NCI-H1436 (cell line): ENCODE data around the gene ZNF787.
"Not testable (repeated sequence)": the region's sequence is repeated elsewhere in the genome, so short reads cannot be mapped to it uniquely, and the experiment has no call there.

Experiments used
- DNase-seq: peaks from one replicate; lab custom pipeline; 2025; lab: John Stamatoyannopoulos, UW

Gene ZNF787

DNA sequence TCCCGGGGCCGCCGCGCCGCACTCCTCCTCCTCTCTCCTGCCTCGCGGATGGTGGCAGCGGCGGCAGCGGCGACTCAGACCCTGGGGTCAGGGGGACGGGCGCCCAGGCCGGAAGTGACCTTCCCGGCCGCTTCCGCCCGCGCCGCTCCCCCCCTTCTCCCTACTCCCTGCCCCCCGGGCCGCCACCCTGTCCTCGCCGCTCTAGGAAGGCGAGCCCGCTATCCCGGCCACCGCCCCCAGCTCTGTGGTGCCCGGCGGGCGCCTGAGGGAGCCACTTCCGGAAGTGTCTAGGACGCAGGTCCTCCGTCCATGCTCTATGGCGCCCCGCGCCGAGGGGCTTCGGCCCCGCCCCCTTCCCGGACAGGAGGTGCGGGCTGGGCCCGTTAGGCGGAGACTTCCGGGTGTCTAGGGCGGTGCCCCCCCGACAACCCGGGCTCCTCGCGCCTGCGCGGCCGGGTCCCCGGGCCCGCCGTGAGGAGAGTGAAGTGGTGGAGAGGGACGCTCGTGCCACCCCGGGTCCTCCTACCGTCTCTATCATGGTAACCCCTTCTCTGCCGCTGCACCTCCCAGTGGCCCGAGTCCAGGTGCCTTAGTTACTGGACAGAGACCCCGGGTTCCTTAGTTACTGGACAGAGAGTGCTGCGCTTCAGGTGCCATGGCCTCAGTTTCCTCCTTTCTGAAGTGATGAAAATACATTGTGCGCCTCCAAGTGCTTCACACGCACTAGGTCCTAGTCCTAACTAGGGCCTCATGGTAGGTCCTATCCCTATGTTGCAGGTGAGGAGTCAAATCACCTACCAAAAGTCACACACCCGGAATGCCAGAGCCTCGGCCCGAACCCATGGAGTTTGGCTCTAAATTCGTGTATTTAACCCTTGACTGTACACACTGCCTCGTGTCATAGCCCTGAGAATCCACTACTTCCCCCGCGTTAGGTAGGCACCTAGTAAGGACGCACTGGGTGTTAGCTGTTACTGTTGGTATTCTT lies at the start of gene ZNF787:
Gene ZNF787, minus strand, starts transcription at position 116 of the 988 bp plus-strand sequence. CDS start 18,078 bp downstream, outside the sequence.
- DNase-seq, result peak; percentile 99

DNA sequence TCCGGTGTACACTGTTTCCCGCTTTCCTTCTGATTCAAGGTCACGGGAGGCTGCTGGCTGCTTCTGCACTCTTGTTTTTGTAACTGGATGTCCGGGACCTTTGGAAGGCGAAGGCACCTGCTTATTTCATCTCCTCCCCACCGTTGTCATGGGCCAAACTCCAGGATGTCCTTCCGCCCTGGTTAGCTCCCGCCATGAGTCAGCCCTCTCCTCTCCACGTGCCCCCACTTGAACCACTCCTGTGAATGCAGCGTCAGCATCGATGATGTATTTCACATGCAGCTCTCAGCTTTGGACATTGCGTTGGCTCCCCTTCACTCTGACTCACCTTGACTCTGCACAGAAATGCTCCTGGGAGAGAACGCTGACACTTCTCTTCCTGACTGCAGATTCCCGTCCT lies 49.2 kb upstream of the ZNF787 start:
- peak; percentile 31 for DNase-seq

DNA sequence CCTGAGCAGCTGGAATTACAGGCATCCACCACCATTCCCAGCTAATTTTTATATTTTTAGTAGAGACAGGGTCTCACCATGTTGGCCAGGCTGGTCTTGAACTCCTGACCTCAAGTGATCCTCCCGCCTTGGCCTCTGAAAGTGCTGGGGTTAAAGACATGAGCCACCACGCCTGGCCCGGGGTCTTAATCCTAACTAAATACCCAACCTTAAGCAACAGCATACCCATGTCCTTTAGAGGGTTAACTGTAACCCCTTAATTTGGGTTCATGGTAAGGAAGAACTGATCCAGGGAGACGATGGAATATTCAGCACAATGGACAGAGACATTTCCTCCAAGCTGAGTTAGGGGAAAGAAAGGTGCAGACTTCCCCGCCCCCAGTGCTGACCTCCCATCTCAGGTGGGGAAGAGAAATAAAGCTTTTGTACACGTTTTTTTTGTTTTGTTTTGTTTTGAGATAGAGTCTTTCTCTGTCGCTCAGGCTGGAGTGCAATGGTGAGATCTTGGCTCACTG lies 46.0 kb upstream of the ZNF787 start:
- DNase-seq, result no peak

DNA sequence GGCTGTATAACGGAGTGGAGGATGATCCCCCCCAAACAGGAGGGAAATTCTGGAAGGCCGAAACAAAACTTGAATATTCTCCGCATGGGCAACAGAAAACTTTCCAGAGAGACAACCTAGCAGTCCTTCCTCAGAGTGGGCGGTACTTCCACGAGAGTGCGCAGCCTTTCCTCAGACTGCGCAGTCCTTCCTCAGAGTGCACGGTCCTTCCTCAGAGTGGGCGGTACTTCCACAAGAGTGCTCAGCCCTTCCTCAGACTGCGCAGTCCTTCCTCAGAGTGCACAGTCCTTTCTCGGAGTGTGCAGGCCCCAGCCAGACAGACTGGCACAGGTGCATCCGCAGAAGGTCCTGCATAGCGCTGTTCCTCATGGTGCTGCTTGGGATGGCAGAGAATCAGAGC lies 42.0 kb upstream of the ZNF787 start:
- DNase-seq, result no peak

DNA sequence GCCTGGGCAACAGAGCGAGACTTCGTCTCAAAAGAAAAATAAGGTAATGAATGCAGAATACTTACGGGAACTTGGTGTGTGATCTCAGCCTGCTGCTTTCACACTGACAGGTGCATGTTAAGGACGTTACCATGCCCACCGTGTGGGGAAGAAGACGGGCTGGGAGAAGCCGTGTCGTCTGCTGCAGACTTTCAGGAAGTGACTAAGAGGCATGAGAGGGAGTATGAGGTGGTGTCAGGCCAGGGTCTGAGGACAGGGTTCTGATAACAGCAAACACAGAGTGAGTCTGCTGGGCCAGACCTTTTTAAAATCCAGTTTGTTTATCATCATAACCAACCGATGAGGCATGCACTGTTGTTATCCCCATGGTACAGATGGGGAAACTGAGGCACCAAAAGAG lies 41.2 kb upstream of the ZNF787 start:
- no peak for DNase-seq

DNA sequence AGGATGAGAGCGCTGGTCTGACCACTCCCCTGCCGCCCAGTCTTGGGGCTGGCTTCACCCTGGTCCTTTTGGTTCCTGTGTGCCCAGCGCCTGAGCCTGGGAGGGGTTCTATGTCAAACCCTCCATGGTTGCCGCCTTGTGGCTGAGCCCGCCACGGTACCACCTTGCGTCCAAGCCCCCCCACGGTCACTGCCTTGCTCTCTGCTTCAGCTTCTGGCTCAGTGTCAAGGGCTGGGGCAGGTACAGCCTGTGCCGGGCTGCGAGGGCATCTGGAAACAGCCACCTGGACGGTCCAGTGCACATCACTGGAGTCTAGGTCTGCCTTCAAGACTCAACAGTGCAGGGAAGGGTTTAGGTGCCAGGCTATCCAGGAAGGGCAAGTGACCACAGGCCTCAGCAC lies 40.4 kb upstream of the ZNF787 start:
- DNase-seq, result no peak

DNA sequence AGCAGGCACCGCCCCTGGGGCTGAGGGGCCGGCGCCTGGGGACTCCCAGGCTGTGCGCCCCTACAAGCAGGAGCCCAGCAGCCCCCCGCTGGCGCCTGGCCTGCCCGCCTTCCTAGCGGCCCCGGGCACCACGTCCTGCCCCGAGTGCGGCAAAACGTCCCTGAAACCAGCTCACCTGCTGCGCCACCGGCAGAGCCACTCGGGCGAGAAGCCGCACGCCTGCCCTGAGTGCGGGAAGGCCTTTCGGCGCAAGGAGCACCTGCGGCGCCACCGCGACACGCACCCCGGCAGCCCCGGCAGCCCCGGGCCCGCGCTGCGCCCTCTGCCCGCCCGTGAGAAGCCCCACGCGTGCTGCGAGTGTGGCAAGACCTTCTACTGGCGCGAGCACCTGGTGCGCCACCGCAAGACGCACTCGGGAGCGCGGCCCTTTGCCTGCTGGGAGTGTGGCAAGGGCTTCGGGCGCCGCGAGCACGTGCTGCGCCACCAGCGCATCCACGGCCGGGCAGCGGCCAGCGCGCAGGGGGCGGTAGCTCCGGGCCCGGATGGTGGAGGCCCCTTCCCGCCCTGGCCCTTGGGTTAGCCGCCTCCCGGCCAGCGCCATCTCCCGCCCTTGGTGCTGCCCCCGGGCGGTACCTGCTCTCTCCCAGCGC lies 38.7 kb upstream of the ZNF787 start:
- DNase-seq, result no peak

DNA sequence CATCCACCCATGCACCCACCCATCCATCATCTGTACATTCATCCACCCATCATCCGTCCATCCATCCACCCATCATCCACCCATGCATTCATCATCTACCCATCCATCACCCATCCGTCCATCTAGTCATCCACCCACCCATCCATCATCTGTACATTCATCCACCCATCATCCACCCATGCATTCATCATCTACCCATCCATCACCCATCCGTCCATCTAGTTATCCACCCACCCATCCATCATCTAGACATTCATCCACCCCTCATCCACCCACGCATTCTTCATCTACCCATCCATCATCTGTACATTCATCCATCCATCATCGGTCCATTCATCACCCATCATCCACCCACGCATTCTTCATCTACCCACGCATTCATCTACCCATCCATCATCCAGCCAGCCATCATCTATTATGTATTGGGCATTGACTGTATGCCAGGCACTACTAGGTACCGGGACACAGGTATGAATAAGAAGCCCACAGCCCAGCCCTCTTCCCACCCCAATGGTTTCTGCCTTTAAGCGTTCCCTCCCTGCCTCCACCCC lies 38.0 kb upstream of the ZNF787 start:
- DNase-seq, result no peak

DNA sequence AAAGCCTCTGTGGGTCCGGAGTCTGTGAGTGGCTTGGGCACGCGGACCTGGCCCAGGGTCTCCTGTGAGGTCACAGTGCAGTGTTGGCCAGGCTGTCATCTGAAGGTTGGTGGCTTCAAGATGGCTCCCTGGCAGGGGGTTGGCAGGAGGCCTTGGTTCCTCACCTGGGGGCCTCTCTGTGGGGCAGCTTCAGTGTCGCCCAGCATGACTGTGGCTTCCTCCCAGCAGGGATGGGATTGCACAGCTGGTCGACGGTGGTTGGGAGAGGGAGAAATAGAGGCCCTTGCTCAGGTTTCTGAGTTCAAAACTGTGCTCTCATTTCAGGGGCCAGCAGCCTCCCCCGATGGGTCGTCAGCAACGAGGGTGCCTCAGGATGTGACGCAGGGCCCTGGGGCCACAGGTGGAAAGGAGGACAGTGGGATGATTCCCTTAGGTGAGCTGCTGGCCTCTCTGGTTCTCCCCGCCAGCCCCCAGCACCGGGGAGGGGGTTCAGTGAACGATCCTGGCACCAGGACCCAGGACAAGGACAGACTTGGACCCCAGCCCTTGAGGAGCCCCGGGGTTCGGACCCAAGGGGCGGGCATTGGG lies 37.2 kb upstream of the ZNF787 start:
- no peak for DNase-seq

DNA sequence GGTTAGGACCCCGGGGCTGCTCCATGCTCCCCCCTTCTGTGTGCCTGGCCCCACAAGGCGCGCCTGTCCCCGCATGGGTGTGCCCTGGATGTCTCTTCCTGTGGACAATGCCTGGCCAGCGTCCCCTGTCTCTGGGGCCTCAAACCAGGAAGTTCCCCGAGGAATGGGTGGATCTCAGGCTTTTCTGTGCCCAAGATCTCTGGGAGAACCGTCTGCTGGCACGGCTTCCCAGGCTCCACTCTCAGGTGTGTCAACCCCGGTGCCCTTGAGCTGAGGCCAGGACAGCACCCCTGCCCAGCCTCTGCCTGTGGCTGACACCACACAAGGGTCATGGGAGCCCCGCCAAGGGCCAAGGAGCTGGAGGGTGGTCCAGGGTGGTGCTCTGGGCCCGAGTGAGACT lies 35.7 kb upstream of the ZNF787 start:
- no peak for DNase-seq

DNA sequence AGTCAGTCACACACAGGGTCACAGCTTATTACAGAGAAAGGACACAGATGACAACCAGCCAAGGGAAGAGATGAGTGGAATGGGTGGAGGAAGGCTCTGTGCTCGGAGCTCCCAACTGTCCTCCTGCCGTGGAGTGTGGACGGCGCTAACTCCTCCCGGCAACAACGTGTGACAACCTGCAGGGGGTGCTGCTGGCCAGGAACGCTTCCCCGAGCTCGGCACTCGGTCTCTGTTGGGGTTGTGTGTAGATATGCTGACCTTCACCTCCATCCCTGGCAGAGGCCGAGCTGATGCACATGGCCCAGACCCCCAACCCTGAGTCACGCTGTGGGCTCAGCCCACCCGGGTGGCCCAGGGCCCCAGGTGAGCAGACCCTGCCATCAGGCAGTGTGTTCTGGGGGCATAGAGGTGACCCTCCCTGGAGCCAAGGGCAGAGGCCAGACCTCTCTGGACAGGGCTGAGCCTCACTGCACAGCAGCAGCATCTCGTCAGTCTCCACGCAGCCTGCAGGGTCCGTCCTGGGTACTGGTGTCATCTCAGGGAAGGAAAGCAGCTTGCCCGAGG lies 34.1 kb upstream of the ZNF787 start:
- DNase-seq, result no peak

DNA sequence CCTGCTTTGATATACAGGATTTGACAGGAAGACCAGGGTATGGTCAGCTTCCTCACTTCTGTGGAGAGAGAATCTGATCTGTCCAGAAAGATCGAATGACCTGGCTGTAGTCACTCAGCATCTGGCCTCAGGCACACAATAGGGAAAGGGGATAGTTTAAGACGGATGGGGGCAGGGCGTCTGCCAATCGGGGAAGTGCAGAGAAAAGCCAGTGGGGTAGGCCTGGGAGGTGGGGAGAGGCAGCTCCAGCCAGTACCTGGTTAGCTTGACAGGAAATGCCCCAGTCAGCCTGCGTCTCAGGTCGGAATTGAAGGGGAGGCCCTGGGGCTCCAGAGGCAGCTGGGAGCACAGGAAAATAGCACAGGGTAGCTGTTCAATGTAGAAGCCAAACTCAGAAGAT lies 32.4 kb upstream of the ZNF787 start:
- no peak for DNase-seq

DNA sequence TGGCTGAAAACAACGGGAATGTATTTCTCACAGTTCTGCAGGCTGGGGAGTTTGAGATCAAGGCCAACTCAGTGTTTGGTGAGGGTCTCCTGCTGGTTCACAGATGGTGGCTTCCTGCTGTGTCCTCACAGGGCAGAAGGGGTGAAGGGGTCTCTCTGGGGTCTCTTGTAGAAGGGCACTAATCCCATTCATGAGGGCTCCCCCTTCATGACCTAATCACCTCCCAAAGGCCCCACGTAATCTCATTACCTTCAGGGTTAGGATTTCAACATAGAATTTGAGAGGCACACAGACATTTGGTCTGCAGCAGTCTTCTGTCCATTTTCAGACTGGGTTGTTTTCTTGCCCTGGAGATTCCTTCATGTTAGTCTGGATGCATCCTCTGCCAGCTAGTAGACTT lies 31.5 kb upstream of the ZNF787 start:
- DNase-seq, result no peak

DNA sequence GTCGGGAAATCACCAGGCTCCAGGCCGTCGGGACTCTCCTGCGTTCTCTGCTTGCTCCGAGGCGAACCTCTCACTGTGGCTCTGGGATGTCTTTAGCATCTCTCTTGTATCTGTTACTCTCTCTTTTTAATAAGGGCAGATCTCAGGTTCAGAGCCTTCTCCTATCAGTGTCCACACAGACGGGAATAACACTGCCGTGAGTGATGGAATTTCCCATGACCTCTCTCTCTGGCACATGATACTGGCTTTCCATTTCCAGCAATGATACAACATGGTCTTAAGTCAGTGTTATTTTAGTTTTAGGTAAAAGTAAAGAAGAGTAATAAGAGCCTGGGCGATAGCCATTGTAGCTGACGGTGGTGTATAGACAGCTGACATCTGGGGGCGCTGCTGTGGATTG lies 29.3 kb upstream of the ZNF787 start:
- no peak for DNase-seq

DNA sequence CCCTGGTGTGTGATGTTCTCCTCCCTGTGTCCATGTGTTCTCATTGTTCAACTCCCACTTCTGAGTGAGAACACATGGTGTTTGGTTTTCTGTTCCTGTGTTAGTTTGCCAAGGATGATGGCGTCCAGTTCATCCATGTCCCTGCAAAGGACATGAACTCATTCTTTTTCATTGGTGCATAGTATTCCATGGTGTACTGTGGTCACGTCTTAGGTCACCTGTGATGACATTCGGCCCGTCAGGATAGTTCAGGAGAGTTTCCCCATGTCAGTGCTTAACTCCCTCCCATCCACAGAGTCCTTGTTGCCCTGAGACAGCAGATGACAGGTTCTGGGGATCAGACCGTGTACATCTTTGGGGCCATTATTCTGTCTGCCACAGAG lies 28.6 kb upstream of the ZNF787 start:
- no peak for DNase-seq

DNA sequence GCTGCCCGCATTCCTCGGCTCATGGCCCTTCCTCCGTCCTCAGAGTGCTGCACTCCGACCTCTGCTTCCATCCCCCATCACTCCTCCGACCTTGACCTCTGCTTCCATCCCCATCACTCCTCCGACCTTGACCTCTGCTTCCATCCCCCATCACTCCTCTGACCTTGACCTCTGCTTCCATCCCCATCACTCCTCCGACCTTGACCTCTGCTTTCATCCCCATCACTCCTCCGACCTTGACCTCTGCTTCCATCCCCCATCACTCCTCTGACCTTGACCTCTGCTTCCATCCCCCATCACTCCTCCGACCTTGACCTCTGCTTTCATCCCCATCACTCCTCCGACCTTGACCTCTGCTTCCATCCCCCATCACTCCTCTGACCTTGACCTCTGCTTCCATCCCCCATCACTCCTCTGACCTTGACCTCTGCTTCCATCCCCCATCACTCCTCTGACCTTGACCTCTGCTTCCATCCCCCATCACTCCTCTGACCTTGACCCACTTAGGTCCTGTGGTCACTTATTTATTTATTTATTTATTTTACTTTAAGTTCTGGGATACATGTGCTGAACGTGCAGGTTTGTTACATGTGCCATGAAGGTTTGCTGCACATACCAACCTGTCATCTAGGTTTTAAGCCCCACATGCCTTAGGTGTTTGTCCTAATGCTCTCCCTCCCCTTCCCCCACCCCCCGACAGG lies 28.0 kb upstream of the ZNF787 start:
- DNase-seq, result not testable (repeated sequence)

DNA sequence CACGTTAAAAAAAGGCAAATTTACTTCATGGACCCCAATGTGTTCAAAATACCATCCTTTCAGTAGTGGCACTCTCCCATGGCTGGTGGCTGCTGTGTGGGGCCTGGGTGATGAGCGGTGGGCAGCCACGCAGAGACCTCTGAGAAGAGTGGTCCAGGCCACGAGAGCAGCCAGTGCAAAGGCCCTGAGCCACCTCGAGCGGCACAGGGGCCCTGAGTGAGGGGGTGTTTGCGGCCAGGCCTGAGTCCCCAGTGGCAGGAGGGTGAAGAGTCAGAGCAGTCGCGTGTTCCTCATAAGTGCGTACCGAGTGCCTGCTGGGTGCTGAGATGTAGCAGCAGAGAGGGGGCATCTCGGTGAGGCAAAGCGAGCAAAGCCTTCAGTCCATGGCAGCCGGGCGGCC lies 27.0 kb upstream of the ZNF787 start:
- DNase-seq, result no peak

DNA sequence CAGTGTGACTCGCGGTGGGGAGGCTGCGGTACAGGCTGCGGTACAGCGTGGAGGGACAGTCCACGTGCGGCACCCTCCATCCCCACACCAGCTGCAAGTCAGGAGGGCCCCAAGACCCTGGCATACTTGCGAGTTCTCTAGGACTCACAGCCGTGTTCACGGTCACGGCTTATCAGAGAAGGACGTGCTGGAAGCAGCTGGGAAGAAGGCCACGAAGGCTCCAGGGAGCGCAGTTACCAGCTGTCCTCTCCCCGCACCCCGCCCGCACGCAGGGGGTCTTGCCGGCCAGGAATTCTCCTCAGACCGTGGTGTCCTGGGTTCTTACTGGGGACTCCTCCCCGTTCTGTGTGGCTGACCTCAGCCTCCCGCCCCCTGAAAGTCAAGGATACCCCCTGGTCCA lies 26.2 kb upstream of the ZNF787 start:
- no peak for DNase-seq

DNA sequence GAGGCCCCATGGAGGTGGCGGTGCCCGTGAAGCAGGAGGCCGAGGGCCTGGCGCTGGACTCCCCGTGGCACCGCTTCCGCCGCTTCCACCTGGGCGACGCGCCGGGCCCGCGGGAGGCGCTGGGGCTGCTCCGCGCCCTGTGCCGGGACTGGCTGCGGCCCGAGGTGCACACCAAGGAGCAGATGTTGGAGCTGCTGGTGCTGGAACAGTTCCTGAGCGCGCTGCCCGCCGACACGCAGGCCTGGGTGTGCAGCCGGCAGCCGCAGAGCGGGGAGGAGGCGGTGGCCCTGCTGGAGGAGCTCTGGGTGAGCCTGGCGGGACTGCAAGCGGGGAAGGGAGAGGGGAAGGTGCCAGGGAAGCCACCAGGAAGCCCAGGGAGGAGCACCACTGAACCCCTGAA lies 25.8 kb upstream of the ZNF787 start:
- no peak for DNase-seq

DNA sequence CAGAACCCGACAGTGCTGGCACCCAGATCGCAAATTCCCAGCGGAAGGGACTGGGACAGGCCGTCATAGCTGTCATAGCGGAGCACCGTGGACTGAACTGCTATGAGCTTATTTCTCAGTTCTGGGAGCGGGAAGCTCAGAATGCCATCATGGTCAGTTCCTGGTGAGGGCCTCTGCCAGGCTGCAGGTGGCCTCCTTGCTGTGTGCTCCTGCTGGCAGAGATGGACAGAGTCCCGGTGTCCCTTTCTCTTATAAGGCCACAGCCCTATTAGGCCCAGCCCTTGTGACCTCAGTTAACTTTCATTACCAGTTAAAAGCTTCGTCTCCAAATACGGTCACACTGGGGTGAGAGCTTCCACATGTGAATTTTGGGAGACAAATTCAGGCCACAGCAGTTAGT lies 24.6 kb upstream of the ZNF787 start:
- DNase-seq, result no peak

DNA sequence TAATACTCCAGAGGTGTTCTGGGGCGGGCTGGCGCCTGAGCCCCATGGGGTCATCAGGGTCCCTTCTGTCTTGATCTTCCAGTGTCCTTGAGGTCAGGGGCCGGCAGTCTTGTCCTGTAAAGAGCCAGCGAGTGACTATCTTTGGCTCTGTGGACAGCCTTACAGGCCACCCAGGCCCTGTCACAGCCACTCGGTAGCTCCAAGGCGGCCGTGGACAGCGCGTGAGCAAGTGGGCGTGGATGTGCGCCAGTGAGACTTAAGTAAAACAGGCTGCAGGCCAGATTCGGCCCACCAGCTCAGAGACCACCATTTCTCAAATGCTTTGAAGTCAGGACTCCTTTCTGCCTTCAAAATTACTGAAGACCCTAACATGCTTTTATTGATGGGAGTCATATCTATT lies 23.7 kb upstream of the ZNF787 start:
- no peak for DNase-seq

DNA sequence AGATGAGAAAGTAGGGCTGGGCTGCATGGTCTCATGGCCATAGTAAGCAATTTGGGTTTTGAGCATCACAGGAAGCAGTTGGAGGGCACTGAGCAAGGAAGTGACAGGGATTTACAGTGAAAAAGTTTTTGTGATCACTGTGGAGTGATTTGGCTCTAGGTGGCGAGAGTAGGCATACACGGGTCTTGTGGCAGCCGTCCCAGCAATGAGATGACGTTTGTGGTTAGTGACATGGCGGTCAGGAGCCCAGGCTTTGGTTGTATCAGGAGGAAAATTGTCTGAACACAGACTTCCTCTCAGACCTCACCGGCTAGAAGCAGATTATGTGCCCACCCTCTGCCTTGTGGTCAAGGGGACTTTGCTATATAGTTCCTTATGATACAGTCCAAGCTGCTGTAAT lies 23.3 kb upstream of the ZNF787 start:
- DNase-seq, result no peak
